G401 (cell line): ENCODE measurements around the gene SLC47A1. TPM values are rescaled to one million over a fixed set of nuclear protein-coding genes. Genes with fewer than 3 reads are reported as not detected.

Experiments used
- DNase-seq: peaks from one replicate; pipeline ENCODE4 v3.0.0-alpha.2; 2015; ENCODE audit warnings: low spot score
- in situ Hi-C: cut with HindIII; loops from 2 replicates; pipeline ENCODE4 v1.10.0; 2016; ENCODE audit warnings: low sequenced_read_pairs, mixed read lengths
- total RNA-seq: library from RNA; depleted of rRNA; stranded (reverse); fragments of >200 nt; shearing (Covaris generic); gene quantifications from 2 replicates; pipeline ENCODE4 v1.2.3, GENCODE V29; 2014

Gene SLC47A1
- total RNA-seq, 1 experiment from 2014 or later, result 4.5 TPM

- no peak for DNase-seq
- in situ Hi-C loops, result no loop called here
Observed at GRCh38 chr17:19549746-19550623, 16.3 kb downstream of the SLC47A1 start.

GRCh38 chr17:19551165-19551564, 17.5 kb downstream of the SLC47A1 start:
- no peak for DNase-seq
- in situ Hi-C loops, result no loop called here

GRCh38 chr17:19551591-19552148, 18.0 kb downstream of the SLC47A1 start:
- in situ Hi-C loops, result no loop called here

DNA sequence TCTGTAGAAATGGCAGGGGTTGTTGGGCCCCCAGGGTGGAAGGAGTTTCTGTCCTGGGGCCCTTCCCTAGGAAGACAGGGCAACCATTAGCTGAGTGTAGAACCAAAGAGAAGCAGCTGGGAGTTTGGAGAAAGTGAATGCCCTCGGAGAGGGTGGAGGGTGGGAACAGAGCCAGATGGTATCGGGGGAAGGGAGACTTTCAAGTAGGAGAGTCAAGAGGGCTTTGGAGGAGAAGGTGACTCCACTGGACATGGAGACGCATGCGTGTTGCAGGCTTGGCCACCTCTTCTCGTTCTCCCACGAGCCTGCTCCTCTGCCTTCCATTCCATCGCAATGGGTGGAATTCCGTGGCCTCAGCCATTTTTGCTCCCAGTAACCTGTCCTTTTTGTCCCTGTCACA, 19.4 kb downstream of the SLC47A1 start:
- no peak for DNase-seq
- in situ Hi-C loops, result no loop called here

More at GRCh38 chr17:19551591-19552148, 18.0 kb downstream of the SLC47A1 start:
- DNase-seq, result no peak

DNA sequence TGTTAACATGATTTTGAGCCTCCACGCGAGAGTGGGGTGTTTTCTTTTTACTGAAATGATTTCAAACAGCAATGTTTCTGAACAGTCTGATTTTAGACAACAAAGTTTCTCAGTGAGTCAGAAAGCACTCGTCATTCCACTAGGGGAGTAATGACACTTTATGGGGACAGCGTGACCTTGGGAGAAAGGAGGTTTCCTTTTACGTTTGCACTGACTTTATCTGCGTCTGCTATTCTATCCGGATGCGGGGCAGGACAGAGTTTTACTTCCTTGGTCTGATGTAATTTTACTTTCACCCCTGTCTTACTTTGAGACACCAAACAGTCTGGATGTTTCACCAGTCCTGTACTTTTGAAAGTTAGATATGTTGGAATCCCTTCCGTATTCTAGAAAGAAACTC, 20.7 kb downstream of the SLC47A1 start:
- no peak for DNase-seq
- in situ Hi-C loops, result no loop called here

DNA sequence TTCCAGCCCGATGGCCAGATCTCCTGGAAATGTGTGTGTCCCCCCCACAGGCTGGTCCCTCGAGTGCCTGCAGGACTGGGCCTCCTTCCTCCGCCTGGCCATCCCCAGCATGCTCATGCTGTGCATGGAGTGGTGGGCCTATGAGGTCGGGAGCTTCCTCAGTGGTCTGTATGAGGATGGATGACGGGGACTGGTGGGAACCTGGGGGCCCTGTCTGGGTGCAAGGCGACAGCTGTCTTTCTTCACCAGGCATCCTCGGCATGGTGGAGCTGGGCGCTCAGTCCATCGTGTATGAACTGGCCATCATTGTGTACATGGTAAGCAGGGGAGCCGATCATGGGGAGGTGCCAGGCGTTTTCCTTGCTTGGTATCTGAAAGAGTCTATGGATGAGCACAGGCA, 22.1 kb downstream of the SLC47A1 start:
- no peak for DNase-seq
- in situ Hi-C loops, result no loop called here

DNA sequence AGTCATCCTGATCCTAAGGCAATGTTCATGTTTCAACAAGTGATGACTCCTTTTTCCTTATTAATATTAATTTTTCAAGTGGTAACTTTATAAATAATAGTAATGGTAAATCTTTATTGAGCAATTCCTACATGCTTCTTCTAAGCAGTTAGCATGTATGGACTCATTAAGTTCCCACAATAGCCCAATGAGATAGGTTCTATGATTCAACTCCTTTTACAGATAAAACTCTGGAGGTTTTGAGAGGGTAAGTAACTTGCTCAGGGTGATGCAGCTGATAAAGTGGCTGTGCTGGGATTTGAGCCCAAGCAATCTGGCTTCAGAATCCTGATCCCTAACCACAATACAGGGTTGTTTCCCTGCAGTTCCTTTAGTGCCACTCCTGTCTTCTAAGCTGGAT, 25.3 kb downstream of the SLC47A1 start:
- DNase-seq, result no peak
- in situ Hi-C loops, result no loop called here

- no peak for DNase-seq
- in situ Hi-C loops, result no loop called here
Observed at GRCh38 chr17:19561697-19562318, 28.2 kb downstream of the SLC47A1 start.

DNA sequence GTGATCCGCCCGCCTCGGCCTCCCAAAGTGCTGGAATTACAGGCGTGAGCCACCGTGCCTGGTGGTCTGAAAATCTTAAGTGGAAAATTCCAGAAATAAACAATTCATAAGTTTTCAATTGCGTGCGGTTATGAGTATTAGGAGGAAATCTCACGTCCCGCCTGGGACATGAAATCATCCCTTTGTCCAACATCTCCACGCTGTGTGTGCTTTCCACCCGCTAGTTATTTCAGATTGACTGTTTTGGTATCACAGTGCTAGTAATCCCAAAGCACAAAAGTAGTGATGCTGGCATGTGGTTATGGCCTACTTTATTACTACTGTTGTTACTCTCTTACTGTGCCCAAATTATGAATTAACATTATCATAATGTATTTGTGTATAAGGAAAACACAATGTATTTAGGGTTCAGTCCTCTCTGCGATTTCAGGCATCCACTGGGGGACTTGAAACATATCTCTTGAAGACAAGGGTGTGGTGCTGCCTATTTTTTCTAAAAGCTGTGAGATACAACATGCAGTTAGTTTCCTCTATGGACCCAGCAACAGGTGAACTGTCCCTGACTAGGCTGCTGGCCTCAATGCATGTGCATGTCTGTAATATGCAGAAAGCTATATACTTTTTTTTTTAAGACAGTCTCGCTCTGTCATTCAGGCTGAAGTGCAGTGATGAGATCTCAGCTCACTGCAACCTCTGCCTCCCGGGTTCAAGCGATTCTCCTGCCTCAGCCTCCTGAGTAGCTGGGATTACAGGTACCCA, 32.3 kb downstream of the SLC47A1 start:
- DNase-seq, result no peak
- in situ Hi-C loops, result no loop called here

DNA sequence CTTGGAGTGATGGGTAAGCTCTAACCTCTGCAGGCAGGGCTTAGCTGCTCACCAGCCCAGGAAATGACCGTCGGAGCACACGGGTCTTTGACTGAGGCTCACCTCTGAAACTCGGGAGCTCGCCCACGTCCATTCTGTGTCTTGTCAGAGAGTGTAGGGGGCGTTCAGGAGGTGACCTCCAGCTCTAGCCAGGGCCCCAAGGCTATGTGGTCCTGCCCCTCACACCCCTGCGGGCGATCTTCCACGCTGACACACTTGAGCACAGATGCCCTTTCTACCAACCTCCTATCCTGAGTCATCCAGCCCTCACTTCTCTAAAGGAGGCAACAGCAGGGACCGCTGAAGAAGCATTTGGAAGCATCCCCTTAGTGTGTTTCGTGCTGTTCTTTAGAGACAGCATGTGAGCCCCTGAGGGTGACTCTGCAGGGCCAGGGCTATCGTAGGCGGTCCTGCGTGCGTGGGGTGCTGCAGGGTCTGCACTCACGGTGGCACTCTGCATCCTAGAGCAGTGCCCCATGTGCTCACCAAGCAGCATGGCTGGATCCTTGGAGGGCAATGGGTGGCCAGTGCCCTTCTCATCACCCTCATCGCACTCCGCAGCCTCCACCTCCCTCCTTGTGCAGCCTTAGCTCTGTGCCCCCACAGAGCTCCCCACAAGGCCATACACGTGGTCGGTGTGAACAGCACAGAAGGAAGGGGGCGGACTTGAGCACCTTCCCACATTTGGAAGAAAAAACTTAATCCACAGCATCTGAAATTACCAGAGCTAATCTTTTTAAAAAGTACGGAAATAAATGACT, 33.8 kb downstream of the SLC47A1 start:
- DNase-seq, result no peak
- in situ Hi-C loops, result no loop called here

DNA sequence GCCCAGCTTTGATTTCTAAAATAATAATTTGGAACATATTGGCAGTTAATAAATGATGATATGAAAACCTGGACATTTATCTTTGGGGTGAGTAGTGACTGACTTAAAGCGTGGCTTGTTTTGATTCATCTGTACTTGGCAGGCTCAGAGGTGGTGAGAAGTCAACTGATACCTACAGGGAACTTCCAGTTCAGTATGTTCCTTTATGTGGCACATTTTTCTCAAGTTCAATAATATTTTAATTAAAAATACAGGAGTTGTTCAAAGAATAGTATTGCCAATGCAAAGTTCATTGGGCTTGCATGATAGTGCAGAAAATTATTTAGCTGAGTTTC, 34.3 kb downstream of the SLC47A1 start:
- no peak for DNase-seq
- in situ Hi-C loops, result no loop called here

DNA sequence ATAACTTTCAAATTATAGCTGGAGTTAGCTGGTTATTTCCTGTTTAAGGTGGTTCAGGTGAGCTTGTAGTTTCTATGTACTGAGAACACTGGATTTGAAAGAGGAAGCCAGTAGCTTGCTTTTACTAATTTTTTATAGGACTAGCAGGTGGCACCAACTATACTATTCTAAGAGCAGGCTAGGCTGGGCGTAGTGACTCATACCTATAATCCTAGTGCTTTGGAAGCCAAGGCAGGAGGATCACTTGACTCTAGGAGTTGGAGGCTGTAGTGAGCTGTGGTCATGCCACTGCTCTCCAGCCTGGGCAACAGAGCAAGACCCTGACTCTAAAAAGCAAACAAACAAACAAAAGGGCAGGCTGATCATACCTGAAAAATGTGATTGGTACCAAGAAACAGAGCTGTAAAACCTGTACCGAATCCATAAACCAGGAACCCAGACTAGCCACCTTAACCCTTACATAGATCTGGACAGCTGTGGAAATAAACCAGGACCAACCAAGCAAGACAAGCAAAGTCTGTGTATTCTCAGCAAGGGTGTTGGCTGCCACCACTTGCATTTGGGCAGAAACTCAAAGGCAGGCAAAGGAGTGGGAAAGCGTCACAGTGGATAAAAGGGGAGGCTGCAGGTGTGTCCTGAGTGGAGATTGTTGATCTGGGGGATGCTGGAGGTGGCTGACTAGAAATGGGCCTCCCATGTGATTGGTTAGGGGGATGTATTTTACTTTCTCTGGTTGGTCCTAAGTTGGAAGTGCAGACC, 36.3 kb downstream of the SLC47A1 start:
- no peak for DNase-seq
- in situ Hi-C loops, result no loop called here

DNA sequence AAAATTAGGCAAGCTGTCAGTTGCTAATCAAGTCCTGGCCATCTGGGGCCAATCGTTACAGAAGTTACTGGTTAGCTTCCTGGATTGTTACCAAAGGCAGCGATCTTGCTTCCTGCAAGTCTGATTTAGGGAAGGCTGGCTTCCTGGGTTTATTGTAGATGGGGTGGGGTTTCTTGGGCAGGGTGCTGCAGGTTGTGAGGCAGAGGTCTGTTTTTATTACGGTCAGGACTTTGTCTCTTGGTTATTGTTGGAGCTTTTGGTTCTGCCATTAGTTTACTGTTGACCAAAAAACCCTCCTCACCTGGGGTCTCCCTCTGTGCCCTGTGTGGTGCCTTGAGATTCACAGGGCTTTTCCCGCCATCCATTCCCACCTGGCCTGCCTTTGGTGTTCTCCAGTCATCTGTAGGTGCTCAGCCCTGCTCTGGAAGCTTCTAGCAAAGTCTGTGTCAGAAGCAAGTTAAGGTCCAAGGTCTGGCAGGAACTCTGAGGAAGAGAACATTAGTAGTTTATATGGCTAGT, 36.9 kb downstream of the SLC47A1 start:
- in situ Hi-C loops, result no loop called here
- no peak for DNase-seq

- no peak for DNase-seq
- in situ Hi-C loops, result no loop called here
Observed at GRCh38 chr17:19573075-19573474, 39.4 kb downstream of the SLC47A1 start.

GRCh38 chr17:19574956-19575355, 41.3 kb downstream of the SLC47A1 start:
- in situ Hi-C loops, result no loop called here
- DNase-seq, result no peak

GRCh38 chr17:19578545-19578944, 44.9 kb downstream of the SLC47A1 start:
- in situ Hi-C loops, result no loop called here
- DNase-seq, result peak; percentile 27

GRCh38 chr17:19579192-19579761, 45.6 kb downstream of the SLC47A1 start:
- in situ Hi-C loops, result no loop called here
- peak; percentile 25 for DNase-seq
